D721Med (cell line): ENCODE data around the gene WNT2.

Experiments used
- DNase-seq: peaks from one replicate; pipeline ENCODE4 v3.0.0; 2011; ENCODE audit warnings: low spot score; ENCODE audit not compliant: insufficient read length
- FAIRE-seq: peaks from 2 replicates; lab custom pipeline; 2011; peaks lifted over from hg19 to GRCh38; lab: Jason Lieb, UNC
- CTCF ChIP-seq: IDR thresholded peaks from 2 replicates; pipeline ENCODE4 v1.5.1; 2012; ENCODE audit warnings: mild to moderate bottlenecking, control low read depth; ENCODE audit not compliant: insufficient read depth; ENCODE audit errors: missing control alignments

The WNT2 gene

GRCh38 chr7:117270371-117270770 lies 52.5 kb downstream of the WNT2 start:
- no peak for TF ChIP-seq CTCF
- DNase-seq = no peak
- FAIRE-seq = no peak

GRCh38 chr7:117269886-117270285 lies 53.0 kb downstream of the WNT2 start:
- FAIRE-seq (no peak), DNase-seq (no peak)
- no peak for TF ChIP-seq CTCF

- no peak for TF ChIP-seq CTCF
- FAIRE-seq (no peak), DNase-seq (no peak)
These were observed 53.4 kb downstream of the WNT2 start for GRCh38 chr7:117269417-117269816.

DNA sequence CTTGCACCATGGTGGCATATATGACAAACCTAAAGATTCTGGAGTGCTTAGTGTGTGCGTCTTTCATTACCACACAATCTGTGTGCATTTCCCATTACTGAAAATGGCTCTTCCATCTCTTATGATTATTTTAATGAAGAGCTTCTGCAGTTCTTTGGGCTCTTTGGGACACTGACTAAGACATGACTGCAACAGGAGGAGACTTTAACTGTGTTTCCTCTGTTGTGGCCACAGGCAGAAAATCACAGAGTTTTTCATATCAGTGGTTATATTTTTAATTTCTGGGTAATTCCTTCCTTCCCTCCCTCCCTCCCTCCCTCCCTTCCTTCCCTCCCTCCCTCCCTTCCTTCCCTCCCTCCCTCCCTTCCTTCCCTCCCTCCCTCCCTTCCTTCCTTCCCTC lies 58.1 kb downstream of the WNT2 start:
- TF ChIP-seq CTCF = no peak
- DNase-seq (no peak), FAIRE-seq (no peak)

DNA sequence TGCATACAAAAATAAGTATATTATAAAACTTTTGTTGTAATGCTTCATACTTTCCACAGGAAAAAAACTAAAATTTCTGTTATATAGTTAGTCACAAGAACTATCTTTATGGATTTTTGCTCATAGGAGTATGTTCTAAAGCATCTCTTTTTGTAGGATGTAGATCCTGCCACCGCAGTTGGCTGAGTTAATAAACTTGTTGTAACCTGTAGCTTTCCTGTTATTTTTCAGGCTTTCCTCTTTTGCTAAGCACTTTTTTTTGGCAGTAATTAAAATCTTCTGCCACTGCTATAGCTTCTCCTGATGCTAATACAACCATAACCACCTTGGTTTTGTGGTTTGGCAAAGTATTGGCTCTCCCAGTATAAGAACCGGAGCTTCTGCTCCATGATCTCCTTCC lies 60.3 kb downstream of the WNT2 start:
- FAIRE-seq (no peak), DNase-seq (no peak)
- no peak for TF ChIP-seq CTCF

GRCh38 chr7:117259615-117260014 lies 63.2 kb downstream of the WNT2 start:
- FAIRE-seq = no peak
- TF ChIP-seq CTCF = no peak
- DNase-seq = no peak

GRCh38 chr7:117251687-117252086 lies 71.2 kb downstream of the WNT2 start:
- no peak for TF ChIP-seq CTCF
- no peak for DNase-seq
- FAIRE-seq = no peak
